H9 (cell line): ENCODE data around the gene B4GALT6. TPM values are rescaled to one million over a fixed set of nuclear protein-coding genes. Genes with fewer than 3 reads are reported as not detected.

Experiments
- DNase-seq: peaks from one replicate; pipeline ENCODE4 v3.0.0-alpha.2; 2017
- H2AFZ ChIP-seq: one replicate; pipeline ENCODE4 v1.6.1; 2013; ENCODE audit warnings: mild to moderate bottlenecking, low read length, control low read depth, moderate library complexity
- H2AK5ac ChIP-seq: 2 replicates; pipeline ENCODE4 v1.6.1; 2013; ENCODE audit warnings: low read length, control low read depth, mixed read lengths; ENCODE audit not compliant: insufficient read length
- H2BK120ac ChIP-seq: one replicate; pipeline ENCODE4 v1.6.1; 2013; ENCODE audit warnings: low read depth, mild to moderate bottlenecking, low read length, control low read depth, inconsistent platforms; ENCODE audit not compliant: poor library complexity, severe bottlenecking
- H2BK12ac ChIP-seq: 2 replicates; pipeline ENCODE4 v1.6.1; 2013; ENCODE audit warnings: low read length, control low read depth, mixed read lengths, low read depth; ENCODE audit not compliant: insufficient read length
- H2BK15ac ChIP-seq: 2 replicates; pipeline ENCODE4 v1.6.1; 2013; ENCODE audit warnings: low read depth, low read length, control low read depth
- H2BK20ac ChIP-seq: one replicate; pipeline ENCODE4 v1.6.1; 2013; ENCODE audit warnings: low read depth, mild to moderate bottlenecking, low read length, control low read depth, inconsistent platforms; ENCODE audit not compliant: poor library complexity, severe bottlenecking
- H2BK5ac ChIP-seq: 2 replicates; pipeline ENCODE4 v1.6.1; 2013; ENCODE audit warnings: low read length, control low read depth, mixed read lengths; ENCODE audit not compliant: insufficient read length
- H3K14ac ChIP-seq: 2 replicates; pipeline ENCODE4 v1.6.1; 2013; ENCODE audit warnings: low read length, control low read depth; ENCODE audit not compliant: insufficient read depth
- H3K18ac ChIP-seq: 2 replicates; pipeline ENCODE4 v1.6.1; 2013; ENCODE audit warnings: low read depth, mild to moderate bottlenecking, mixed read lengths, low read length, control low read depth; ENCODE audit not compliant: insufficient read length
- H3K23ac ChIP-seq: 2 replicates; pipeline ENCODE4 v1.6.1; 2013; ENCODE audit warnings: low read length, control low read depth, mixed read lengths, low read depth; ENCODE audit not compliant: insufficient read length
- H3K23me2 ChIP-seq: 2 replicates; pipeline ENCODE4 v1.6.1; 2013; ENCODE audit warnings: low read depth, mild to moderate bottlenecking, mixed read lengths, low read length, control low read depth; ENCODE audit not compliant: insufficient read length, poor library complexity, severe bottlenecking
- H3K27ac ChIP-seq: 2 replicates; pipeline ENCODE4 v1.5.1; 2013; ENCODE audit warnings: low read length, control low read depth, mixed read lengths, low read depth; ENCODE audit not compliant: insufficient read length
- H3K27me3 ChIP-seq: 2 replicates; pipeline ENCODE4 v1.6.1; 2013; ENCODE audit warnings: low read length, control low read depth, inconsistent platforms; ENCODE audit not compliant: insufficient read depth
- H3K4ac ChIP-seq: 2 replicates; pipeline ENCODE4 v1.6.1; 2013; ENCODE audit warnings: low read depth, mild to moderate bottlenecking, control low read depth, inconsistent platforms, low read length, moderate library complexity
- H3K4me1 ChIP-seq: 2 replicates; pipeline ENCODE4 v1.6.1; 2013; ENCODE audit warnings: low read length, control low read depth, inconsistent platforms; ENCODE audit not compliant: insufficient read depth
- H3K4me2 ChIP-seq: 2 replicates; pipeline ENCODE4 v1.6.1; 2013; ENCODE audit warnings: low read length, control low read depth, mixed read lengths; ENCODE audit not compliant: insufficient read length, insufficient read depth
- H3K56ac ChIP-seq: 2 replicates; pipeline ENCODE4 v1.6.1; 2013; ENCODE audit warnings: low read depth, mild to moderate bottlenecking, mixed read lengths, low read length, control low read depth; ENCODE audit not compliant: insufficient read length
- H3K79me1 ChIP-seq: 2 replicates; pipeline ENCODE4 v1.6.1; 2013; ENCODE audit warnings: low read depth, mild to moderate bottlenecking, moderate library complexity, low read length, control low read depth, inconsistent platforms; ENCODE audit not compliant: insufficient read depth, poor library complexity, severe bottlenecking
- H3K79me2 ChIP-seq: 2 replicates; pipeline ENCODE4 v1.6.1; 2013; ENCODE audit warnings: low read length, control low read depth, inconsistent platforms; ENCODE audit not compliant: insufficient read depth
- H3K9ac ChIP-seq: 2 replicates; pipeline ENCODE4 v1.6.1; 2013; ENCODE audit warnings: low read length, control low read depth, mixed read lengths; ENCODE audit not compliant: insufficient read length; ENCODE audit errors: extremely low read depth
- H3K9me3 ChIP-seq: one replicate; pipeline ENCODE4 v1.6.1; 2013; ENCODE audit warnings: low read depth, low read length, inconsistent platforms; ENCODE audit not compliant: control insufficient read depth
- H3T11ph ChIP-seq: one replicate; pipeline ENCODE4 v1.6.1; 2013; ENCODE audit warnings: mild to moderate bottlenecking, low read length, control low read depth, inconsistent platforms
- H4K20me1 ChIP-seq: one replicate; pipeline ENCODE4 v1.6.1; 2013; ENCODE audit not compliant: control insufficient read depth, insufficient read length, insufficient read depth
- H4K5ac ChIP-seq: 2 replicates; pipeline ENCODE4 v1.6.1; 2013; ENCODE audit warnings: low read depth, mild to moderate bottlenecking, mixed read lengths, low read length, control low read depth; ENCODE audit not compliant: insufficient read length
- H4K8ac ChIP-seq: replicated peaks from 2 replicates; pipeline ENCODE4 v1.6.1; 2013; ENCODE audit warnings: low read length, control low read depth, mixed read lengths, low read depth; ENCODE audit not compliant: insufficient read length
- H4K91ac ChIP-seq: 2 replicates; pipeline ENCODE4 v1.6.1; 2013; ENCODE audit warnings: low read depth, mild to moderate bottlenecking, moderate library complexity, mixed read lengths, low read length, control low read depth; ENCODE audit not compliant: insufficient read length
- H3K27ac Mint-ChIP-seq, 3 experiments: 2 replicates in 2 of 3; 3 replicates in 1 of 3; pipeline ENCODE4 v1.8.0; 2020 to 2021; ENCODE audit warnings: mixed read lengths in 3 of 3, mild to moderate bottlenecking in 1 of 3, moderate library complexity in 1 of 3
- H3K27me3 Mint-ChIP-seq: 2 replicates; pipeline ENCODE4 v1.8.0; 2021; ENCODE audit warnings: low read depth, mild to moderate bottlenecking, moderate library complexity, mixed read lengths
- H3K36me3 Mint-ChIP-seq, 3 experiments: 2 replicates in 2 of 3; 3 replicates in 1 of 3; pipeline ENCODE4 v1.8.0; 2020 to 2021; ENCODE audit warnings: low read depth in 3 of 3, mixed read lengths in 3 of 3; ENCODE audit not compliant: insufficient read depth in 1 of 3
- H3K4me1 Mint-ChIP-seq, 2 experiments: 2 replicates each; pipeline ENCODE4 v1.8.0; 2020; ENCODE audit warnings: mixed read lengths in 2 of 2
- H3K4me3 Mint-ChIP-seq, 2 experiments: 2 replicates in 1 of 2; 3 replicates in 1 of 2; pipeline ENCODE4 v1.8.0; 2020 to 2021; ENCODE audit warnings: mild to moderate bottlenecking in 2 of 2, mixed read lengths in 2 of 2, moderate library complexity in 1 of 2
- H3K9me3 Mint-ChIP-seq, 2 experiments: 2 replicates in 1 of 2; 3 replicates in 1 of 2; pipeline ENCODE4 v1.8.0; 2020; ENCODE audit warnings: mild to moderate bottlenecking in 2 of 2, mixed read lengths in 2 of 2, moderate library complexity in 1 of 2
- CTCF ChIP-seq: fragments of 200-600 bp; sonication (generic); conservative IDR thresholded peaks from 3 replicates; pipeline ENCODE4 v1.8.0; 2021; ENCODE audit warnings: antibody characterized with exemption, mild to moderate bottlenecking
- WGBS: extraction: QIAGEN DNeasy Blood & Tissue Kit; methylation state at CpG from one replicate; pipeline ENCODE4 v1.1.7; 2013; ENCODE audit warnings: missing lambda C conversion rate, low lambda C conversion rate, mixed read lengths; ENCODE audit not compliant: insufficient read length; ENCODE audit errors: extremely low coverage; 5-methylcytosine and 5-hydroxymethylcytosine counted together
- total RNA-seq: library from RNA; stranded (reverse); gene quantifications from 2 replicates; pipeline ENCODE4 v1.2.1, GENCODE V29; 2021

The B4GALT6 gene
- total RNA-seq, 1 experiment from 2014 or later, result 34.1 TPM

- Histone ChIP-seq H4K8ac (no peak overlapping the region), H2AK5ac (no peak overlapping the region), H3K27me3 (no peaks in the 10 kb centered on the region), H3K14ac (no peak overlapping the region), H2BK20ac (no peak overlapping the region), H3K23ac (no peak overlapping the region), H3K79me1 (no peaks in the 10 kb centered on the region), H3K79me2 (no peaks in the 10 kb centered on the region), H3T11ph (no peak overlapping the region), H3K18ac (no peak overlapping the region), H3K9me3 (no peaks in the 10 kb centered on the region), H3K4me2 (no peak overlapping the region), H4K20me1 (no peaks in the 10 kb centered on the region), H2BK12ac (no peak overlapping the region), H3K9ac (no peak overlapping the region), H4K91ac (no peak overlapping the region), H4K5ac (no peak overlapping the region), H3K23me2 (no peaks in the 10 kb centered on the region), H2BK120ac (no peak overlapping the region), H3K56ac (no peak overlapping the region), H3K4ac (no peak overlapping the region), H3K4me1 (no peaks in the 10 kb centered on the region), H3K27ac (no peak overlapping the region), H2AFZ (no peak overlapping the region), H2BK5ac (no peak overlapping the region), H2BK15ac (no peak overlapping the region)
- Mint-ChIP-seq H3K4me3 (no peak overlapping the region), H3K36me3 (peaks cover 7 to 16% (median 11%) of the 10 kb centered on the region in 3 experiments; a peak in 6 of 7 replicates), H3K4me1 (peaks cover 0 to 4% of the 10 kb centered on the region in 2 experiments; a peak in 1 of 4 replicates), H3K27ac (no peak overlapping the region), H3K27me3 (peaks cover 4% of the 10 kb centered on the region; the same call in 1 of the 2 replicates), H3K9me3 (peaks cover 11 to 16% of the 10 kb centered on the region in 2 experiments)
- DNase-seq, result no peak
- TF ChIP-seq CTCF, result no peak
- WGBS, result no CpG with 5 or more reads among the region's 3 CpGs
These were observed 32.0 kb upstream of the B4GALT6 start for GRCh38 chr18:31716362-31716761.
